NCI-H2029 treated with DMSO at 0.1 percent for 48 hours (cell line): ENCODE results near the gene CCDC182.

Experiments
- DNase-seq: peaks from one replicate; lab custom pipeline; 2025; lab: John Stamatoyannopoulos, UW

The CCDC182 gene

GRCh38 chr17:57745242-57745641 lies at the start of gene CCDC182:
Gene CCDC182, minus strand, starts transcription at chr17:57745299. Its CDS starts 27 bp downstream, at chr17:57745272.
- DNase-seq, result no peak

- no peak for DNase-seq
These were observed 49.7 kb upstream of the CCDC182 start for GRCh38 chr17:57794841-57795240.

GRCh38 chr17:57788725-57789124 lies 43.6 kb upstream of the CCDC182 start:
- DNase-seq, result no peak

- no peak for DNase-seq
These were observed 39.9 kb upstream of the CCDC182 start for GRCh38 chr17:57785022-57785421.

GRCh38 chr17:57784226-57784895 lies 39.3 kb upstream of the CCDC182 start:
- no peak for DNase-seq

GRCh38 chr17:57783338-57783742 lies 38.2 kb upstream of the CCDC182 start:
- DNase-seq, result no peak

GRCh38 chr17:57782647-57783337 lies 37.7 kb upstream of the CCDC182 start:
- no peak for DNase-seq

- no peak for DNase-seq
These were observed 37.0 kb upstream of the CCDC182 start for GRCh38 chr17:57782062-57782490.

- DNase-seq, result no peak
These were observed 36.4 kb upstream of the CCDC182 start for GRCh38 chr17:57781386-57782061.

- no peak for DNase-seq
These were observed 34.6 kb upstream of the CCDC182 start for GRCh38 chr17:57779706-57780105.

GRCh38 chr17:57778306-57778705 lies 33.2 kb upstream of the CCDC182 start:
- DNase-seq, result no peak

- DNase-seq, result no peak
These were observed 31.3 kb upstream of the CCDC182 start for GRCh38 chr17:57776366-57776765.

GRCh38 chr17:57774872-57775271 lies 29.8 kb upstream of the CCDC182 start:
- no peak for DNase-seq

GRCh38 chr17:57773557-57773956 lies 28.5 kb upstream of the CCDC182 start:
- DNase-seq, result no peak

GRCh38 chr17:57772774-57773173 lies 27.7 kb upstream of the CCDC182 start:
- no peak for DNase-seq

GRCh38 chr17:57767561-57767960 lies 22.5 kb upstream of the CCDC182 start:
- no peak for DNase-seq

- no peak for DNase-seq
These were observed 21.3 kb upstream of the CCDC182 start for GRCh38 chr17:57766318-57766943.

GRCh38 chr17:57762452-57763395 lies 17.6 kb upstream of the CCDC182 start:
- DNase-seq, result no peak

GRCh38 chr17:57761887-57762286 lies 16.8 kb upstream of the CCDC182 start:
- no peak for DNase-seq

- no peak for DNase-seq
These were observed 14.9 kb upstream of the CCDC182 start for GRCh38 chr17:57760046-57760445.

GRCh38 chr17:57758654-57759053 lies 13.6 kb upstream of the CCDC182 start:
- DNase-seq, result no peak
